Activated CD4-positive, alpha-beta T cell treated with anti-CD3 and anti-CD28 coated beads, Interleukin-2, amount 50 U/mL, for 4 hours (primary cell): ENCODE results near the gene ROBO4.

ENCODE experiments used
- DNase-seq, 2 experiments: peaks; one replicate each; pipeline ENCODE4 v3.0.0-alpha.2; 2020

Gene ROBO4

DNA sequence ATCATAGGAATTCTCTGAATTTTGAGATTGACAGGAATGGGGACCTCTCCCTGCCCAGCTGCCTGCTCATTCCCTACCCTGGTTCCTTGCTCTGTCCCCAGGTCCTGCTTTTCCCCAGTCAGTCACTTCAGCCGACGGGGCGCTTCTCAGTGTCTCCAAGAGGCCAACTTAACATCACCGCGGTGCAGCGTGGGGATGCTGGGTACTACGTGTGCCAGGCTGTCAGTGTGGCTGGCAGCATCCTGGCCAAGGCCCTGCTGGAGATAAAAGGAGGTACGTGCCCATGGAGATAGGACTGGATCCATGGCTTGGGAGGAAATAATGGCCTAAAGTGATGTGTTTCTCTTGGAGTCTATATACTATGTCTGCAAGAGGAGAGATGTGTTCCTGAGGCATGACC is 25.4 kb downstream of the ROBO4 start:
- no peak for DNase-seq

DNA sequence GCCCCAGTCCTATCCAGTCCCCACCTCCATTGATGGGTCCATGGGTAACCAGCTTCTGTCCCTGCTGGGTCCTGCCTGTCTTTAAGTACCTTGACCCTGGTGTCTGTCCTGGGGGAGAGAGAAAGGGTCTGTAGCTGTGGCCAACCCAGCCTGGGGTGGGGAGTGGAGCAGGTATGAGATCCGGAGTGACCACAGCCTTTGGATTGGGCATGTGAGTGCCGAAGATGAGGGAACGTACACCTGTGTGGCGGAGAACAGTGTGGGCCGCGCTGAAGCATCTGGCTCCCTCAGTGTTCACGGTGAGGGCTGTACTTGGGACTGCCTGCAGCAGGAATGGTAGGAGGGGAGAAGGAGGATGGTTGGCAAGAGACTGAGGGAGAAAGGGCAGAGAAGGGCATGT is 27.2 kb downstream of the ROBO4 start:
- no peak for DNase-seq

DNA sequence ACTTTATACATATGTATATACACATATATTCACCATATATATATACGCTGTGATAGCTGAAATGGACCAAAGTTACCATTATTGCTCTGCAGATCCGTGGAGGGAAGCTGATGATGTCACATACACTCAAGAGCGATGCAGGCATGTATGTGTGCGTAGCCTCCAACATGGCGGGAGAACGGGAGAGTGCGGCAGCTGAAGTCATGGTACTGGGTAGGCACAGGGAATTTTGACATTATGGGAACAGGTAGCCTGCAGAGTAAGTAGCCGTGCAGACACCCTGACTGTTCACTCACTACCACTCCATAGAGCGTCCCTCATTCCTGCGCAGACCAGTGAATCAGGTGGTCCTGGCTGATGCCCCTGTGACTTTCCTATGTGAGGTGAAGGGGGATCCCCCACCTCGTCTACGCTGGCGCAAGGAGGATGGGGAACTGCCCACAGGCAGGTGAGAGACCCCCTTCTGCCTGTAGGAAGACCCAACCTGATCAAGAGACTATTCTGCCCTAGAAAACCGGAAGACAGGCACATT is 27.7 kb downstream of the ROBO4 start:
- DNase-seq: no peak

DNA sequence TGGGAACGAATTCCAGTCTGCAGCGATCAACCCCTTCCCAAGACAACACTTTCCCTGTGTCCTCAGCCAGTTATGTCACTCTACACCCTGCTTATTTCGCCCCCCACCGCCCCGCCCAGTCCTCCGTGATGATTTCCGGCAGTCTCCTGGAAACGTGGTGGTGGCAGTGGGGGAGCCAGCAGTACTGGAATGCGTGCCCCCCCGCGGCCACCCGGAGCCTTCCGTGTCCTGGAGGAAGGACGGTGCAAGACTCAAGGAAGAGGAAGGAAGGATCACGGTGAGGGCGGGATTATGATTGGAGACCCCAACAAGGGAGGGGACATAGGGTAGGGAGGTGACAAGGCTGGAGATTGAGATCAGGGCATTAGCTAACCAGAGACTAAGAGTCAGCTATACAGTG is 28.3 kb downstream of the ROBO4 start:
- DNase-seq: no peak

DNA sequence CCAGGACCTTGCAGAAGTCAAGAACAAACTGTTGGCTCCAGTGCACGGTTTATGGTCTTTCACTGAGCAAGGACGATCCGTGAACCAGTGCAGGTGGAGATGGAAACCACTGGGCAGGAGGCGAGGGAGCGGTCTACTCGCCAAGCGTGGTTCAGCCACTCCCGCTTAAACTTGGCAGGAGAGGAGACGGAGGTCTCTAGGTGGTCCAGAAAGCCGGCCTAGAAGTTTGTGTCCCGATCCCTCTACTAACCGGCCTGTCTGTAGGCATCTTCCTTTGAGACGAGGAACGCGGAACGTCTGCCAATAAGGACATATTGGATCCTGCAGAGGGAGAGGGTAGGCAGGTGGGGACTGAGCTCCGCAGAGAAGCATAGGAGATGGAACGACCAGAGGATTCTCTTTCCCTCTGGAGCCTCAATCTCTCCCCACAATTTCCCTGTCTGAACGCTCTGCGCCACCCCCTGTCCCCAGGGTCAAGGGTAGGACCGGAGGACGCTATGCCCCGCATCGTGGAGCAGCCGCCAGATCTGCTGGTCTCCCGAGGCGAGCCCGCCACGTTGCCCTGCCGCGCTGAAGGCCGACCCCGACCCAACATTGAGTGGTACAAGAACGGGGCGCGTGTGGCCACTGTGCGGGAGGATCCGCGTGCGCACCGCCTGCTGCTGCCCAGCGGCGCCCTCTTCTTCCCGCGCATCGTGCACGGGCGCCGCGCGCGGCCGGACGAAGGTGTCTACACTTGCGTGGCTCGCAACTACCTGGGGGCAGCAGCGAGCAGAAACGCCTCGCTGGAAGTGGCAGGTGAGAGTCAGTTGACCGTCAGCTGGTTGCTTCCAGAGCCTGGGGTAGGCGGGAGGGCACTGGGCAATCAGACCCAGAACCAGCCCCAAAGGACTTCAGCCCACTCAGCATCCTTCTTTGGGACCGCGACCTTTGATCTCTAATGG is 29.1 kb downstream of the ROBO4 start:
- no peak for DNase-seq

DNA sequence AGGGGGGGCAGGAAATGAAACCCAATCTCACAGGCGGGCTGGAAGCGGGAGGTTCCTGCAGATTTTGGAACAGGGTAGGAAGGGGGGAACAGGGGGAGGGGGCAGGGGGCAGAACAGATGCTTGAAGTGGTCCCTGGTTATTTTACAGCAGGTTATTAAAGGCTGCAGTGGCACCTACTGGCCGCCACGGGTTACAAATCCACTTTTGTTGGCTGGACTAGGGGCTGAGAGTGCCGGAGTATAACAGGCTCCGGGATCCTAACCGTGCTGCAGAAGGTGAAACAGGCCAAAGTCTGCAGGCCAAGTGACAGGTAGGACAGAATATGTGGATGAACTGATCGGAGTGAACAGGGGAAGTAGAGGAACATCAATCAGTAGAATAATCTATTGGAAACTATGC is 30.0 kb downstream of the ROBO4 start:
- no peak for DNase-seq

DNA sequence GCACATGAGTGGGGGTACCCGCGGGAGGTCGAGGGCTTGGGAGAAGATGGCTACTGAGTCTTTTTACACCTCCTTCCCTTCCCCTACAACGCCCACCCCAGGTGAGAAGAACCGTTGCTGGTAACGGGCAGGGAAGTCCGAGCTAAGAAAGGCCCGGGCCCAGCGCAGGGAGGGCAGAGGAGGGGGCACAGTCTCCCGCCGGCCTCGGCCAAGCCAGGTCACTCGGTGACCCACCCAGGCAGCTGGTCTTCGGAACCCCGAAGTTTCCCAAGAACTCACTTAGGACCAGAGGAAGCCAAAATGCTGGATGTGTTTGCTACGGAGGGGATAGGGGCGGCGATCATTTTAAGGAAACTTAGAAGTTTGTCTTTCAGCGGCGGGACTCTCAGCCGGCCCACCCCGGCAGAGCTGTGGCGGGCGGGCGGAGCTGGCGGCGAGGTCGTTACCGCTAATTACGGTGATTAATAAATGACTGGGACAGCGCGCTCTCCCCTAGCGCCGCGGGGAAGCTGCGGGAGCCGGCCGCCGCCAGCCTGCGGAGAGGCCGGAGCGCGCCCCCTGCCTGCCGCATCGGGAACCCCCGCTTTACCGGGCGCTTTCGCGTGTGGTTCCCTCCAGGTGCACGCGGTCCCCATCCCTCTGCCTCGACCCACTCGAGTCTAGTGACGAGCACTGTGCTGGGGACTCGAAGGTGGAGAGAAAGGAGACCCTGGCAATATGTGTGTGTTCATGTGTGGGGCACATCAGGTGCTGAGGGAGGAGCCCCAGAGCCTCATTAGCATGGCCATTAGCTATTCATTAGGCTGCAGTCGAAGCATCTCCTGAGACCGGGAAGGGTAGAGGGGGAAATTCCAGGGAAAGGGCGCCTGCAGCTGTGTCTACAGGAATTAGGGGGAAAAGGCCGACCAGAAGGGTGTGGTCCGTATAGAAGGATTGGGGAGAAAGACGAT is 31.5 kb downstream of the ROBO4 start:
- peak; percentile 39 to 41 for DNase-seq

DNA sequence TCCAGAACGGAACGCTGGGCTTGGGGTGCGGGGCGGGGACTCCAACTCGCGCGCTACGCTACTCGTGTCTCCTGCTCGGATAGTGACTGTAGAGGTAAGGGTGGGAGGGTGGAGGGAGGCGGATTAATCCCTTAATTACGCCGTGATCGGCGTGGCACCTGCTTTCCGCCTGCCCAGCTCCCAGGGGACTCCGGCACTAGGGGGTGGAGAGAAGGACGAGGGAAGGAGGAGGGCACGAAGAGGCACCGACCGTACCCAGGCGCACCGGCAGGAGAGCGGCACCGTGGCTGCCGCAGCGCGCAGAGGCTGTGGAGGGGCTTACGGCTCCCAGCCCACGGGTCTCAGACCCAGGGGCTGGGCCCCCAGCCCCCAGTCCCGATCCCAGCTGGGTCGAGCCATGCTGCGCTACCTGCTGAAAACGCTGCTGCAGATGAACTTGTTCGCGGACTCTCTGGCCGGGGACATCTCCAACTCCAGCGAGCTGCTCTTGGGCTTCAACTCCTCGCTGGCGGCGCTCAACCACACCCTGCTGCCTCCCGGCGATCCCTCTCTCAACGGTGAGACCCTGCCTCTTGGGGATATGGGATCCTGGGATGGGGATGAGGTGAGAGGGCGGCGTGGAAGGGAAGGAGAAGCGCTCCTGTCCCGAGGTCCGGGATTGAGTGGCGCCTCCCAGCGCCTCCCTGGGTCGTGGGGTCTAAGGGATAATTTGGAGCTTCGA is 32.3 kb downstream of the ROBO4 start, which contains the start of gene ROBO3:
Gene ROBO3, plus strand, starts transcription at position 252 of the 721 bp plus-strand sequence. Its CDS starts 146 bp downstream, at position 398.
- DNase-seq: no peak

DNA sequence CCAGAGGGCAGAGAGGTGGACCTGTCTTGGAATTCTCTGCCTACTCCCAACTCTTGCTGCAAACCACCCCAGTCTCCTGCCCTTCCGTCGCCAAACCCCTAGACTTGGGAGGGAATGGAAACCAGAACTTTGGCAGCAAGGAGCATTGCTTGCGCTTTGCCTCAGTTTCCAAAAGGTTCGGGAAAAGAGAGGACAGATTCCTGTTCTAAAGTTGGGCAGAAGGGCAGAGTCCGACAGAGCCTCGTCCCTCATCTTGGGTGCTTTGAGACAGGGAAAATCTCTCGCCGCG is 32.8 kb downstream of the ROBO4 start:
- no peak for DNase-seq

DNA sequence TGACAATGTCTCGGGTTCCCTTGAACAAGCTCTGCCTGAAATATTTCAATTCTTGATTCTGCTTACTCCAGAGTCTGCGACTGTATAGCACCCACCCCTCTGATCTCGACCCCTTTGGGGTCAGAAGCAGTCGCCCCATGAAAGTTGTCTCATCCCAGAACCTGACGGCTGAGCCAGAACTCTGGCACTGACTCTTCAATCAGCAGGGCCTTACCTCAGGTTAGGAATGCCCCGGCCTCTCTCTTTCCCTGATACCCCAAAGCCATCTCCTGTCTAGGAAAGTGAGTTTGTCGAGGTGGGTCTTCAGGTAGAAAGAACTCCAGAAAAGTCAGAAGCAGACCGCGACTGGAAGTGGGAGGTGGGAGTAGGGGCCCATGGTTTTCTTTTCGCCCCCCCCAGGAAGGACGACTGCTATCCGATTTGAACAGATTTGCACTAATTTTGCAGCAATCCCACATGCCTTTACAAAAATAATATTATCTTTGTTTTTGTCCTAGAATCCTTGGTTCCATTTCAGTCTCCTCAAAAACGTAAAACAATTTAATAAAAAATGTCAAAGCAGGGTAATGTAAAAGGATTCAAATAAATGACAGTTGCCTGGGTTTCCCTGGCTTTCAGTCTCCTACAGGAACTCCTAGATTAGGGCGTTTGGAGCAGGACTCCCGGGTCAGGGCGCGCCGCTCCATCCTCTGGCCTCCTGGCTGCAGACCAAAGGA is 33.3 kb downstream of the ROBO4 start:
- DNase-seq: no peak

DNA sequence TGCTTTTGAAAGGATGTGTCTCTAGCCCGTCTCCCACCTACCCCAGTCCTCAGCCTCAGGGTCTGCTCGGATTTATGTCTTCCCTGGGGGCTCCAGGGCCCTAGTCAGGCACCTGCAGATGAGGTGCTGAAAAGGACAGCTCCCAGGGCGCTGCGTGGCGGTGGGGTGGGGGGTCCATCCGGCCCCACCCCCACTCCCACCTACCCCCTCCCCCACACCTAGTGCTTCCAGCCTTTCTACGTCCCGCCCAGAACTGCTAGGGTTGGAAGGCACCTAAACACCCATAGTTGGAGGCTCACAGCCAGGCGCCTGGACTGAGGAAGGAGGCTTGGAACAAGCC is 33.9 kb downstream of the ROBO4 start:
- DNase-seq: no peak

DNA sequence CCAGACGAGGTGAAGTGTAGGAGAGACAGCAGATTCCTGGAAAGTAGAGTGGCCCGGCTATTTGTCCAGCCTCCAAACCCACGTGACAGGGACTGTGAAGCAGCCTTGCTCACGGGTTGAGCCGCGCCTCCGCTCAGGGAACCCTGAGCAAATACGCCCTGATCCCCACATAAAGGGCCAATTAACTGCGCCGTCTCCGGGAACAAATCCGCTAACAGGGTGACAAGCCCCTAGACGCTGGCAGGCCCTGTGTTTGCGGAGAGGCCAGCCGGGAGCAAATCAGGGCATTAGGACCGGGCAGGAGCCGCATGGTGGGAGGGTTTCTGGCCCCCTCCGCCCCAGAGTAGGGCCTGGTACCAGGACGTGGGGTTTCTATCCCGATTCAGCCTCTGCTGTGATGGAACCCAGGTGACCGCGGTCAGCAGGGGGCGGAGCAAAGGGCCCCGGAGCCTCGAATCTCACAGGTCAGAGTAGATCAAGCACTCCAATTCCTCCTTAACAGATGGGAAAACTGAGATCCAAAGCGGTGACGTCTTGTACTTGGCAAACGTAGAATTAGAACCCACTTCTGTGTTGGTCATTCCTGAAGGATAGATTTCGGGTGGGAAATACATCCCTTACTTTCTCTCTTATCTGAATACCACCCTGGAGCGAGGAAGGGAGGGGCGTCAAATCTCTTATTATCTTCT is 34.4 kb downstream of the ROBO4 start:
- no peak for DNase-seq

DNA sequence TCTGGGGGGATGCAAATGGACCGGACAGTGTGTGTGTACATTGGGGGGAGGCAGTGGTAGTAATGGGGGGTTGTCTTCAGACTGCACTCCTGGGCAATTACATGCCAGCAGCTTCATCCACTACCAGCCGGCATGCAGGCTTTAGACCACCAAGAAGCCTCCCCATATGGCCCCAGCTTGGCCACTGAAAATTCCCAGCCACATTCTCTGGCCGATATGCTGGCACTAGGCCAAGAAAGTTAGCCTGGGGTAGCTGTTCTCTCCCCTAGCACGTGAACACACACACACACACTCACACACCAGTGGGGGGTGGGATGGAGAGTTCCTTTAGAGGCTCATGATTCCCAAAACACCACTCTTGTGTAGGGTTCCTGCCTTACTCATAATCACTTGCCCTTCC is 36.0 kb downstream of the ROBO4 start:
- no peak for DNase-seq

DNA sequence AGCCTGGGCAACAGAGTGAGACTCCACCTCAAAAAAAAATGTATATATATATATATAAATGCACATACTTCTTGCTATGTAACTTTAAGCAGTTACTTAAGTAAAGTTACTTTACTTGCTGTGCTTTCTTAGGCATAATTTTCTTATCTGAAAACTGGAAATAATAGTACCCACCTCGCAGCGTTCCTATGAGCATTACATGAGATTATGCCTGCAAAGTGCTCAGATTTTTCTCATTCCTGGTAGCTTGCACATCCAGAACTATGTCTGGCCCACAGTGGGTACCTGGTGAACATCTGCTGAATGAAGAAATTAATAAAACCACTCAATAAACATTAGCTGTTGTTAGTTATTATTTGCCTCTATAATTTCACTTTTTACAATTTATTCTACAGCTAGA is 38.5 kb downstream of the ROBO4 start:
- no peak for DNase-seq

DNA sequence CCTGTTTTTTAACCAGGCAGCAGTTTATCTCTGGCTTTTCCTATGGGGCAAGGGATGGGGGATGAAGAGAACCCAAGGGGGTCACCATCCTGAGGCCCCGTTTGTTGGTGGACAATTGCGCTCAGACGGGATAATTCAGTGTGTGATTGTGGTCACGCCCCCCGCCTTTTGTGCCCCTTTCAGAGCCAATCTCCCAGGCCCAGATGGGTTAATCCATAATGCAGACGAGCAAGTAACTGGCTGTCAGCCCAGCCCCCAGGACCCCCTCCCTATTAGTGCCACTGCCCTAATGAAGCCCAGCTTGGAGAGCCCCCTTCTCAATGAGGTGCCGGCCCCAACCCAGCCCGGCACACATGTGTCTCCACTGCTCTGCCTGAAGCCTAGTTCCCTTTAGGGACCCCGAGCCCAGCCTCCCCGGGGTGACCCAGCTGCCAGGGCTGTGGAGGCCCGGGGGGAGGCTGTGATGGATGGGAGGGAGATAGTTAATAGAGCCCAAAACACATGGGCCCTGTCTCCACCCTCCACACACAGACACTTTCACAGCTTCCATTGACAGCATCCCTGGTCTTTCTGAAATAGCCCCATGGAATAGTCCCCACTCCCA is 51.5 kb downstream of the ROBO4 start:
- DNase-seq: no peak

DNA sequence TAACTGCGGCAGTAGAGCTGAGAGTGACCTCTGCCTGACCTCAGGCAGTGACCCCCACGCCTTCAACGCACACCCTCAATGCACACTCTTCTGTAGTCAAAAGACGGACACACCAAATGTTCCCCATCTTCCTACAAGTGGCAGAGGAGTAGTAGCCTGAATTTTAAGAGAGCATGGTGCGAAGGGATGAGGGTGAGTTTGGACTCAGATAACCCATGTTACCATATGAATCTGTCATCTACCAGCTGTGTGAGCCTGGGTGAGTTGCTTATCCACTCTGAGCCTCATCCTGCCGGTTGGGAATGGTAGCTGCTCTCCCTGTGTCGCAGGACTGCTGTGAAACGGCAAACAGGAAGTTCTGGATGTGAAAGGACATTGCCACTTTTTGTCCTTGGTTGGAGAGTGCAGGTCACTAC is 53.0 kb downstream of the ROBO4 start:
- DNase-seq: no peak

DNA sequence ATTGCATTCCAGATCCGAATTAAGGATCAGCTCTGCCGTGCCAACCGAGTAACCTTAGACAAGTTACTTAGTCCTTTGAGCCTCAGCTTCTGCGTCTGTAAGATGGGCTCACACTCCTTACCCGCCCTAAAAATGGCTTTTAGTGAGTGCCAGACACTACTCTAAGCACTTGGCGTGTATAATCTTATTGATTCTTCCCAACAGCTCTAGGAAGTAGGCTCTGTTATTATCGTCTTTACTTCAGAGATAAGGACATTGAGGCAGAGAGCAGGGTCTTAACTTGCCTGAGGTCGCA is 54.1 kb downstream of the ROBO4 start:
- DNase-seq: no peak

DNA sequence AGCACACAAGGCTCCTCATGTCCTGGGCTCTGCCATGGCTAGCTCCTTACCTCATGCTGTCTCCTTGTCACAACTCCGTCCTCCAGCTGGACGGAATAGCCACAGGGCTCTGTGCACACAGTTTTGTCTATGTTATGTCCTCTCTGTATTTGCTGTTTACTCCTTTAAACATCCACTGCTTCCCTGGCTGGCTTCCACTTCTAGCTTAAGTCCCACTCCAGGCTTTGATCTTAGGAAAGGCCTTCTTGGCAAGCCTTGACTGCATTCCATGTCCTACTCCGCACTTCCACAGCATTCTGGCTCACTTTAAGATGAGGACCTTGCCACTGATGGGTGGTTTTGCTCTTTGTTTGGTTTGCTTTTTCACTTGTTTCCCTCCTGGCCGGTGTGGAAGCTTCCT is 55.4 kb downstream of the ROBO4 start:
- no peak for DNase-seq

DNA sequence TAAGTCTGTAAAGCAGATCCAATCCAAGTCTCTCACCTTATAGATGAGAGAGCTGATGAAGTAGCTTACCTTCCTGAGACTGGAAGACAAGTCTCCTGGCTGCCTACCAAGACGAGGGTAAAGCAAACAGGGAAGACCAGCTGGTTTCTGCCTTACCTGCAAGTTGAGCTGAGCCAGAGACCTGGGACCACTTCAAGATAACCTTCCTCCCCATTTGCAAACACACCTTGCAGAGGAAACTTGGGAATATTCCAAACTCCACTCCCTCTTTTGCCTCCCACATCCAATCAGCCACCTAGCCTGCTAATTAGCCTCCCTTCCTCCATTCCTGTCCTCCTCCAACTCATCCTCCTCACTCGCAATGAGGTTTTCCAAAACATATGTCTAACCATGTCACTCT is 55.8 kb downstream of the ROBO4 start:
- DNase-seq: no peak

DNA sequence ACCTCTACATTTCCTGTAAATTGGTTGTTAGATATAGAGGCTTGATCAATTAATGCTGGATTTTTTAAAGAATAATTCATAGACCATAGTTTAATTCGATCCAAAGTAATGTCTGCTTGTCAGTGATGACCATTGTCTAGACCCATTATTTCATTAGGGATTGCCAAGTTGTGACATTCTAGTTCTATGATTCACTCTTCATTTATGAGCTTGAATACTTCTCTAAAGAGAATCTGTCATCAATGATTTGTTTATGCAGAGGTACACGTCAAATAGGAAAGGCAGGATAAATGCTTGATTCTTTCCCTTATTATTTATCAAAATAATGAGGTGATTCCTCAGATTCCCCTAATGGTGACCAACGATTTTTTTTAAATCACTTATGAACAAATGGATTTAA is 56.5 kb downstream of the ROBO4 start:
- no peak for DNase-seq

DNA sequence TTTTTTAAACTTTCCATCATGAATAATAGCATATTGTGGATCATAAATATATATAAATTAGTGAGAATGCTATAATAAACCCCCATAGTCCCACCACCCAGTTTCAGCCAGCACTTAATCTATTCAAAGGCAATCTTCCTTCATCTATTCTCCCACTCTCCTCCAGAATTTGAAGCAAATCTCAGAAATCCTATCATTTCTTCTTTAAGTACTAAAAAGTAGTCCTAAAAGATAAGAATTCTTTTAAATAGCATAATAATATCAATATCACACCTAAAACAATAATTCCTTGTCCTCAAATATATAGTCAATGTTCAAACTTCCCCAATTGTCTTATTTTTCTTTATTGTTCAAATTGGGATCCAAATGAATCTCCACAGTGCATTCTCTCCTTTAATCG is 57.0 kb downstream of the ROBO4 start:
- DNase-seq: no peak
